ENCODE measurements around the gene SMIM3. TPM values are rescaled to one million over a fixed set of nuclear protein-coding genes. Genes with fewer than 3 reads are reported as not detected.

The SMIM3 gene
- total RNA-seq, 1 donor from 2014 or later, result 3.0 TPM

- DNase-seq (ENCODE audit: low spot score), result no peak
- H3K9me3 Mint-ChIP-seq (ENCODE audit: unreplicated experiment), result no peaks in the 10 kb centered on the region
- TF ChIP-seq CTCF (IDR thresholded peaks at IDR 0.05; ENCODE audit: unreplicated experiment), result no peak
- no peaks in the 10 kb centered on the region for H3K36me3 Mint-ChIP-seq (ENCODE audit: low read depth, unreplicated experiment)
- H3K27ac Mint-ChIP-seq (ENCODE audit: unreplicated experiment), result no peak overlapping the region
- H3K27me3 Mint-ChIP-seq (ENCODE audit: unreplicated experiment), result peaks cover 1% of the 10 kb centered on the region
- H3K4me1 Mint-ChIP-seq (ENCODE audit: unreplicated experiment), result peaks cover 2% of the 10 kb centered on the region
- H3K4me3 Mint-ChIP-seq (ENCODE audit: unreplicated experiment), result no peak overlapping the region
These were observed 12.8 kb upstream of the SMIM3 start for GRCh38 chr5:150765799-150766169.

GRCh38 chr5:150766251-150766650, 12.3 kb upstream of the SMIM3 start:
- H3K36me3 Mint-ChIP-seq (ENCODE audit: low read depth, unreplicated experiment), result no peaks in the 10 kb centered on the region
- peaks cover 2% of the 10 kb centered on the region for H3K4me1 Mint-ChIP-seq (ENCODE audit: unreplicated experiment)
- H3K9me3 Mint-ChIP-seq (ENCODE audit: unreplicated experiment), result no peaks in the 10 kb centered on the region
- TF ChIP-seq CTCF (IDR thresholded peaks at IDR 0.05; ENCODE audit: unreplicated experiment), result no peak
- H3K4me3 Mint-ChIP-seq (ENCODE audit: unreplicated experiment), result no peak overlapping the region
- H3K27me3 Mint-ChIP-seq (ENCODE audit: unreplicated experiment), result peaks cover 1% of the 10 kb centered on the region
- H3K27ac Mint-ChIP-seq (ENCODE audit: unreplicated experiment), result no peak overlapping the region
- DNase-seq (ENCODE audit: low spot score), result no peak

GRCh38 chr5:150771034-150771795, 7.3 kb upstream of the SMIM3 start:
- Mint-ChIP-seq H3K36me3 (ENCODE audit: low read depth, unreplicated experiment) (no peaks in the 10 kb centered on the region), H3K4me1 (ENCODE audit: unreplicated experiment) (peaks cover 2% of the 10 kb centered on the region), H3K4me3 (ENCODE audit: unreplicated experiment) (no peak overlapping the region), H3K9me3 (ENCODE audit: unreplicated experiment) (no peaks in the 10 kb centered on the region), H3K27ac (ENCODE audit: unreplicated experiment) (no peak overlapping the region), H3K27me3 (ENCODE audit: unreplicated experiment) (peaks cover 1% of the 10 kb centered on the region)
- DNase-seq (ENCODE audit: low spot score), result no peak
- TF ChIP-seq CTCF (IDR thresholded peaks at IDR 0.05; ENCODE audit: unreplicated experiment), result no peak

GRCh38 chr5:150774145-150774544, 4.4 kb upstream of the SMIM3 start:
- no peak for DNase-seq (ENCODE audit: low spot score)
- no peak overlapping the region for H3K4me3 Mint-ChIP-seq (ENCODE audit: unreplicated experiment)
- H3K36me3 Mint-ChIP-seq (ENCODE audit: low read depth, unreplicated experiment), result no peaks in the 10 kb centered on the region
- H3K9me3 Mint-ChIP-seq (ENCODE audit: unreplicated experiment), result no peaks in the 10 kb centered on the region
- H3K27ac Mint-ChIP-seq (ENCODE audit: unreplicated experiment), result no peak overlapping the region
- H3K4me1 Mint-ChIP-seq (ENCODE audit: unreplicated experiment), result peaks cover 7% of the 10 kb centered on the region
- no peak for TF ChIP-seq CTCF (IDR thresholded peaks at IDR 0.05; ENCODE audit: unreplicated experiment)
- H3K27me3 Mint-ChIP-seq (ENCODE audit: unreplicated experiment), result peaks cover 2% of the 10 kb centered on the region

- no peak for TF ChIP-seq CTCF (IDR thresholded peaks at IDR 0.05; ENCODE audit: unreplicated experiment)
- H3K4me1 Mint-ChIP-seq (ENCODE audit: unreplicated experiment), result peaks cover 7% of the 10 kb centered on the region
- DNase-seq (ENCODE audit: low spot score), result no peak
- H3K27me3 Mint-ChIP-seq (ENCODE audit: unreplicated experiment), result peaks cover 3% of the 10 kb centered on the region
- no peaks in the 10 kb centered on the region for H3K36me3 Mint-ChIP-seq (ENCODE audit: low read depth, unreplicated experiment)
- H3K4me3 Mint-ChIP-seq (ENCODE audit: unreplicated experiment), result no peak overlapping the region
- H3K27ac Mint-ChIP-seq (ENCODE audit: unreplicated experiment), result no peak overlapping the region
- no peaks in the 10 kb centered on the region for H3K9me3 Mint-ChIP-seq (ENCODE audit: unreplicated experiment)
These were observed 872 bp upstream of the SMIM3 start for GRCh38 chr5:150777685-150778084.

Measured in endothelial cell (in vitro differentiated cells).